Colonic mucosa (tissue), 4 donors: Measurements from ENCODE around the gene CAV3. TPM values are rescaled to one million over a fixed set of nuclear protein-coding genes. Genes with fewer than 3 reads are reported as not detected.

ENCODE experiments used
- DNase-seq: peaks from one replicate; pipeline ENCODE4 v3.0.0-alpha.2; 2020
- H3K27ac ChIP-seq: fragments of 200-600 bp; one replicate; pipeline ENCODE4 v1.8.0; 2021
- H3K27me3 ChIP-seq: fragments of 200-600 bp; one replicate; pipeline ENCODE4 v1.8.0; 2021
- H3K36me3 ChIP-seq: fragments of 200-600 bp; one replicate; pipeline ENCODE4 v1.8.0; 2021
- H3K4me1 ChIP-seq: fragments of 200-600 bp; one replicate; pipeline ENCODE4 v1.8.0; 2021; ENCODE audit warnings: mild to moderate bottlenecking
- H3K4me3 ChIP-seq: fragments of 200-600 bp; one replicate; pipeline ENCODE4 v1.8.0; 2021
- H3K9ac ChIP-seq, 2 donors: one replicate each; pipeline ENCODE4 v1.7.0; 2013; ENCODE audit warnings: control low read depth in 2 of 2, low read depth in 2 of 2, low read length in 2 of 2
- H3K9me3 ChIP-seq: fragments of 200-600 bp; one replicate; pipeline ENCODE4 v1.8.0; 2021
- intact Hi-C: fragments of 100-400 bp; cut with DNase I; formaldehyde crosslinking; loops from one replicate; pipeline ENCODE4 v1.14.1; 2022
- total RNA-seq, 2 donors: library from RNA; stranded (reverse); fragmentation: NEBNext Ultra II Directional in 1 of 2; extraction: Animal tissue kit (Norgen Biotek cat#: 25700) in 1 of 2; gene quantifications; one replicate each; pipeline ENCODE4 v1.2.1, GENCODE V29; 2021
- TF ChIP-seq, protein P1 (sequence below): fragments of 200-600 bp; IDR thresholded peaks from one replicate; pipeline ENCODE4 v1.8.0; 2022; ENCODE audit warnings: antibody characterized with exemption, mild to moderate bottlenecking
- donor health status: healthy.
- donor health status: DM: no; HTN: no; CAD: no.
- donor health status: DM: no; HTN: no; CAD: no.

Gene CAV3
- total RNA-seq, 2 donors from 2014 or later = not detected

DNA sequence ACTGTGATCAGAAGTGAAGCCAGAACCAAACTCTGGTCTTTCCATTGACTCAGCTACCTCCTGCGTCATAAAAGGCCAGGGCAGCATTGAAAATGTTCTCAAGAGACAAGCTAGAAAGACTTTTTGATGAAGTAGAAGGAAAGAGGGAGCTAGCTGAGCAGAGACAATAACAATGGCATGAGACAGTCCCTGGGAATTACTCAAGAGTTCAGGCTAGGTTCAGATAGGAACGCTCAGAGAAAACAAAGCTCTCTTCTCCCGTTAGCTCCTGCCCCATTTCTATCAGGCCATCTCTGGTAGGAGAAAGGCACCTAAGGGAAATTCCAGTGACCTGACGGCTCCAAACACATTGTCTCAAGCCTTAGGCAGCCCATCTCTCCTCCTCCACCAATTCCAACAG, 42.8 kb downstream of the CAV3 start:
- Histone ChIP-seq H3K9me3 (no peaks in the 10 kb centered on the region), H3K4me3 (no peak overlapping the region), H3K4me1 (no peaks in the 10 kb centered on the region), H3K9ac (no peak overlapping the region), H3K27me3 (no peaks in the 10 kb centered on the region), H3K36me3 (no peaks in the 10 kb centered on the region), H3K27ac (no peak overlapping the region)
- TF ChIP-seq, protein P1, sequence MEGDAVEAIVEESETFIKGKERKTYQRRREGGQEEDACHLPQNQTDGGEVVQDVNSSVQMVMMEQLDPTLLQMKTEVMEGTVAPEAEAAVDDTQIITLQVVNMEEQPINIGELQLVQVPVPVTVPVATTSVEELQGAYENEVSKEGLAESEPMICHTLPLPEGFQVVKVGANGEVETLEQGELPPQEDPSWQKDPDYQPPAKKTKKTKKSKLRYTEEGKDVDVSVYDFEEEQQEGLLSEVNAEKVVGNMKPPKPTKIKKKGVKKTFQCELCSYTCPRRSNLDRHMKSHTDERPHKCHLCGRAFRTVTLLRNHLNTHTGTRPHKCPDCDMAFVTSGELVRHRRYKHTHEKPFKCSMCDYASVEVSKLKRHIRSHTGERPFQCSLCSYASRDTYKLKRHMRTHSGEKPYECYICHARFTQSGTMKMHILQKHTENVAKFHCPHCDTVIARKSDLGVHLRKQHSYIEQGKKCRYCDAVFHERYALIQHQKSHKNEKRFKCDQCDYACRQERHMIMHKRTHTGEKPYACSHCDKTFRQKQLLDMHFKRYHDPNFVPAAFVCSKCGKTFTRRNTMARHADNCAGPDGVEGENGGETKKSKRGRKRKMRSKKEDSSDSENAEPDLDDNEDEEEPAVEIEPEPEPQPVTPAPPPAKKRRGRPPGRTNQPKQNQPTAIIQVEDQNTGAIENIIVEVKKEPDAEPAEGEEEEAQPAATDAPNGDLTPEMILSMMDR = no peak
- intact Hi-C loops = no loop called here
- no peak for DNase-seq

DNA sequence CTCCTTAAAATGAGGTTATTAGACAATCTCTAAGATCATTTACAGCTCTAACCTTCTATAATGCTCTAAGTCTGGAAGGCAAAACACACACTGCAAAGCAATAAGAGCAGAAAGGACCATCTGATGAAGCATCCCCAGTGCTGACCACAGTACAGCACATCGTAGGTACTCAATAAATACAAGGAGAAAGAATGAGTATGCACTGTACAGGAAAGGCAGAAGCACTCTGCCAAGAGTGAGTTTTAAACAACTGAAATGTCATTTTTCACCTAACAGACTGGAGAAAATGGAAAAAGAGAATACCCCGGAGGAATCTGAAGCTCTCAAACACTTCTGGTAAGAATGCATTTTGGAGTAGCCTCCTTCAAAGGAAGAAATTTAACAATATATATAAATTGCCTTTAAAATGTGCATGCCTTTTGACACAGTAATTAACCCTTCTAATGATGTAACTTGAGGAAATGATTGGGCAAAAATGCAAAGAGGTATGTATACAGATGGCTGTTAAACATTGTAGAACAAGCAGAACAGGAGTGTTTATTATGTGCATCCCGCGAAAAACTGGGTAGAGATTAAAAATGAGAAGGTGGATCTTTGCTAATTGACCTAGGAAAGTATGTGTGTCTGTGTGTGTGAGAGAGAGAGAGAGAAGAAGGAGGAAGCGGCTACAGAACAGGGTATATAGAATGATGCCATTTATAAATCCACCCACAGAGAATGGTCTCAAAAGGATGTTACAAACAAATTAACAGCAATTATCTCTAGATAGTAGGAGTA, 43.8 kb downstream of the CAV3 start:
- Histone ChIP-seq H3K27me3 (no peaks in the 10 kb centered on the region), H3K4me3 (no peak overlapping the region), H3K27ac (no peak overlapping the region), H3K9me3 (no peaks in the 10 kb centered on the region), H3K9ac (no peak overlapping the region), H3K36me3 (no peaks in the 10 kb centered on the region), H3K4me1 (no peaks in the 10 kb centered on the region)
- no peak for DNase-seq
- TF ChIP-seq, protein P1 = no peak
- intact Hi-C loops = no loop called here

DNA sequence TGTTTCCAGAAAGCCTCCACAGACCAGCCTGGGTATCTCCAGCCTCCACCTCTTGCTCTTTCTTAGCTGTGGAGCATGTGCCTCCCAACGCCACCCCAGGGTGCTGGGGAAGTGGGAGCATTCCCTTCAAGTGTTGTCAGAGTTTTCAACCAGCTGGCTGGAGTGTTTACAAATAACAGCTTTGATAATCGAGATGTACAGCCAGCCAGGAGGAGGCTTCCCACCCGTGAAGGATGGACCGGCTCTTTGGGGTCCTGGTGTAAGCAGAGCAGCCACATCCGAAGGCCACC, 44.3 kb downstream of the CAV3 start:
- no peak overlapping the region for H3K27ac ChIP-seq
- H3K27me3 ChIP-seq = no peaks in the 10 kb centered on the region
- H3K4me1 ChIP-seq = no peaks in the 10 kb centered on the region

DNA sequence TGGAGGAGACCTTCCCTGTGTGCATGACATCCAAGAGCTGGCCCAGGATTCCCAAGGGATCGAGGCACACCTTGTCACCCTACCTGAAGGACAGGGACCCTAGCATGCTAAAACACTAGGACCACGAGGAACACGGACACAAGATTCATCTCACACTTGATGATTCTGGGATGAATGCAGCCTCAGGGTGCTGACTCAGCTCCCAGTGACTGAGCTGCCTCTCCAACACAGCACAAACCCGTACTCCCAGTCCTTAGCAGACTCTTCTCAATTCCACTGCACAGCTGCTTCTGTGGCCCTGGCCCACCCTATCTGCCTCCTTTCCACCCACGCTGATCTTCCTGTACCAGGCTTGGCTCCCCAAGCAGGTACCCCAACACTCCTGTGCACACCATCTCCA, 44.9 kb downstream of the CAV3 start:
- Histone ChIP-seq H3K36me3 (no peaks in the 10 kb centered on the region), H3K4me3 (no peak overlapping the region), H3K9me3 (no peaks in the 10 kb centered on the region), H3K27me3 (no peaks in the 10 kb centered on the region), H3K27ac (no peak overlapping the region), H3K9ac (no peak overlapping the region), H3K4me1 (no peaks in the 10 kb centered on the region)
- intact Hi-C loops = no loop called here
- TF ChIP-seq, protein P1 = no peak
- DNase-seq = no peak

More for the DNA sequence above, 44.3 kb downstream of the CAV3 start:
- Histone ChIP-seq H3K9ac (no peak overlapping the region), H3K9me3 (no peaks in the 10 kb centered on the region), H3K4me3 (no peak overlapping the region), H3K36me3 (no peaks in the 10 kb centered on the region)
- no peak for DNase-seq
- TF ChIP-seq, protein P1 = no peak
- intact Hi-C loops = no loop called here

GRCh38 chr3:8780279-8780678, 46.7 kb downstream of the CAV3 start:
- Histone ChIP-seq H3K27ac (no peak overlapping the region), H3K9me3 (no peaks in the 10 kb centered on the region), H3K4me3 (no peak overlapping the region), H3K4me1 (no peaks in the 10 kb centered on the region), H3K9ac (no peak overlapping the region), H3K27me3 (no peaks in the 10 kb centered on the region), H3K36me3 (no peaks in the 10 kb centered on the region)
- intact Hi-C loops = no loop called here
- no peak for DNase-seq
- TF ChIP-seq, protein P1 = no peak
